IMR-90 (cell line): ENCODE results near the gene TIGD4. TPM values are rescaled to one million over a fixed set of nuclear protein-coding genes. Genes with fewer than 3 reads are reported as not detected.

Source experiments
- ATAC-seq: fragments of 200-7000 bp; cut with Tn5 transposase; 2 replicates; pipeline ENCODE4 v1.9.1; 2020; ENCODE audit warnings: low read depth, mild to moderate bottlenecking, moderate library complexity
- BruUV-seq: library from RNA; stranded (reverse); fragments of 400-500 nt; replicated peaks from 2 replicates; lab custom pipeline; 2021; lab: Mats Ljungman, UMichigan
- CTCF ChIA-PET: fragments of 300-600 bp; formaldehyde crosslinking; extraction: SDS; loops from one replicate; lab custom pipeline; 2021; ENCODE audit warnings: antibody characterized with exemption; lab: Yijun Ruan, JAX
- POLR2A ChIA-PET: fragments of 300-600 bp; sonication (Branson Sonifier 250); formaldehyde crosslinking; loops from one replicate; lab custom pipeline; 2022; ENCODE audit warnings: antibody characterized with exemption; ENCODE audit not compliant: unreplicated experiment; lab: Charles Lee
- DNase-seq: peaks from one replicate; pipeline ENCODE4 v3.0.0; 2013
- H2AFZ ChIP-seq: replicated peaks from 2 replicates; pipeline ENCODE3; 2013; ENCODE audit warnings: low read length, mild to moderate bottlenecking; ENCODE audit not compliant: poor library complexity
- H2AK5ac ChIP-seq: 2 replicates; pipeline ENCODE4 v1.6.1; 2013; ENCODE audit warnings: low read depth, low read length, inconsistent platforms
- H2AK9ac ChIP-seq: replicated peaks from 2 replicates; pipeline ENCODE3; 2013; ENCODE audit warnings: mild to moderate bottlenecking, low read depth, low read length, moderate library complexity; ENCODE audit not compliant: poor library complexity
- H2BK120ac ChIP-seq: 2 replicates; pipeline ENCODE4 v1.6.1; 2013; ENCODE audit warnings: low read depth, low read length, inconsistent platforms
- H2BK15ac ChIP-seq: 3 replicates; pipeline ENCODE4 v1.6.1; 2013; ENCODE audit warnings: low read depth, low read length, inconsistent platforms
- H2BK20ac ChIP-seq: 2 replicates; pipeline ENCODE4 v1.6.1; 2013; ENCODE audit warnings: low read depth, mild to moderate bottlenecking, inconsistent platforms, low read length, moderate library complexity
- H2BK5ac ChIP-seq: 2 replicates; pipeline ENCODE4 v1.6.1; 2013; ENCODE audit warnings: mild to moderate bottlenecking, low read depth, low read length, inconsistent platforms; ENCODE audit not compliant: poor library complexity, severe bottlenecking
- H3K14ac ChIP-seq: replicated peaks from 2 replicates; pipeline ENCODE4 v1.6.1; 2013; ENCODE audit warnings: low read depth, low read length, inconsistent platforms
- H3K18ac ChIP-seq: 2 replicates; pipeline ENCODE4 v1.6.1; 2013; ENCODE audit warnings: low read depth, low read length, control low read depth
- H3K23ac ChIP-seq: 2 replicates; pipeline ENCODE4 v1.6.1; 2013; ENCODE audit warnings: low read depth, low read length, inconsistent platforms
- H3K27ac ChIP-seq: 2 replicates; pipeline ENCODE4 v1.5.1; 2013; ENCODE audit warnings: mild to moderate bottlenecking, control low read depth, low read length; ENCODE audit not compliant: insufficient read depth
- H3K27me3 ChIP-seq: 2 replicates; pipeline ENCODE4 v1.6.1; 2013; ENCODE audit warnings: low read length; ENCODE audit not compliant: control insufficient read depth, insufficient read depth
- H3K36me3 ChIP-seq: 2 replicates; pipeline ENCODE4 v1.6.1; 2013; ENCODE audit warnings: low read length, mixed read lengths; ENCODE audit not compliant: control insufficient read depth, insufficient read depth
- H3K4ac ChIP-seq: 2 replicates; pipeline ENCODE4 v1.6.1; 2013; ENCODE audit warnings: low read depth, low read length, inconsistent platforms
- H3K4me1 ChIP-seq: 2 replicates; pipeline ENCODE4 v1.6.1; 2013; ENCODE audit warnings: low read length, mixed read lengths; ENCODE audit not compliant: control insufficient read depth, insufficient read depth
- H3K4me2 ChIP-seq: 2 replicates; pipeline ENCODE4 v1.6.1; 2013; ENCODE audit warnings: low read depth, mild to moderate bottlenecking, control low read depth, low read length, moderate library complexity
- H3K4me3 ChIP-seq: 2 replicates; pipeline ENCODE4 v1.5.1; 2013; ENCODE audit warnings: low read depth, mild to moderate bottlenecking, control low read depth, low read length, moderate library complexity; ENCODE audit not compliant: insufficient read depth
- H3K56ac ChIP-seq: 2 replicates; pipeline ENCODE4 v1.6.1; 2013; ENCODE audit warnings: low read length, inconsistent platforms; ENCODE audit not compliant: insufficient read depth; ENCODE audit errors: extremely low read depth
- H3K79me1 ChIP-seq, 2 experiments: 2 replicates each; pipeline ENCODE4 v1.6.1; 2013; ENCODE audit warnings: low read length in 2 of 2, inconsistent platforms in 1 of 2, low read depth in 1 of 2
- H3K9ac ChIP-seq: 2 replicates; pipeline ENCODE4 v1.6.1; 2013; ENCODE audit warnings: low read depth, low read length, control low read depth
- H3K9me1 ChIP-seq: 2 replicates; pipeline ENCODE4 v1.6.1; 2013; ENCODE audit warnings: low read length, inconsistent platforms; ENCODE audit not compliant: insufficient read depth
- H3K9me3 ChIP-seq: 2 replicates; pipeline ENCODE4 v1.6.1; 2013; ENCODE audit warnings: low read length; ENCODE audit not compliant: control insufficient read depth, insufficient read depth
- H4K20me1 ChIP-seq: 2 replicates; pipeline ENCODE4 v1.6.1; 2013; ENCODE audit warnings: low read length, inconsistent platforms; ENCODE audit not compliant: insufficient read depth
- H4K5ac ChIP-seq: 2 replicates; pipeline ENCODE4 v1.6.1; 2013; ENCODE audit warnings: mild to moderate bottlenecking, low read depth, low read length, control low read depth
- H4K8ac ChIP-seq, 2 experiments: 2 replicates each; pipeline ENCODE4 v1.6.1; 2013; ENCODE audit warnings: low read depth in 2 of 2, low read length in 2 of 2, control low read depth in 1 of 2, inconsistent platforms in 1 of 2
- H4K91ac ChIP-seq: 2 replicates; pipeline ENCODE4 v1.6.1; 2013; ENCODE audit warnings: low read depth, low read length, inconsistent platforms; ENCODE audit not compliant: insufficient read depth
- BHLHE40 ChIP-seq: fragments of 150-350 bp; IDR thresholded peaks from 2 replicates; pipeline ENCODE4 v1.6.1; 2016; ENCODE audit warnings: mild to moderate bottlenecking, low read depth, low read length
- CEBPB ChIP-seq: IDR thresholded peaks from 2 replicates; pipeline ENCODE4 v1.6.1; 2012; ENCODE audit warnings: low read depth, low read length, improper control_type of control experiment
- CHD1 ChIP-seq: IDR thresholded peaks from 2 replicates; pipeline ENCODE4 v1.6.1; 2012; ENCODE audit warnings: low read depth, low read length, improper control_type of control experiment
- FOS ChIP-seq: fragments of 150-350 bp; IDR thresholded peaks from 2 replicates; pipeline ENCODE4 v1.6.1; 2016; ENCODE audit warnings: low read depth, low read length
- MAFK ChIP-seq: IDR thresholded peaks from 2 replicates; pipeline ENCODE4 v1.6.1; 2012; ENCODE audit warnings: low read depth, low read length, improper control_type of control experiment
- MAZ ChIP-seq: IDR thresholded peaks from 2 replicates; pipeline ENCODE4 v1.6.1; 2012; ENCODE audit warnings: low read depth, mild to moderate bottlenecking, low read length, improper control_type of control experiment, moderate library complexity, borderline replicate concordance
- MXI1 ChIP-seq: IDR thresholded peaks from 2 replicates; pipeline ENCODE4 v1.6.1; 2012; ENCODE audit warnings: low read depth, mild to moderate bottlenecking, low read length, moderate library complexity, borderline replicate concordance
- NFE2L2 ChIP-seq: fragments of 150-350 bp; IDR thresholded peaks from 2 replicates; pipeline ENCODE4 v1.6.1; 2016; ENCODE audit warnings: low read depth, mild to moderate bottlenecking, low read length
- POLR2A ChIP-seq: IDR thresholded peaks from 2 replicates; pipeline ENCODE4 v1.6.1; 2012; ENCODE audit warnings: mild to moderate bottlenecking, low read depth, low read length
- RAD21 ChIP-seq: IDR thresholded peaks from 2 replicates; pipeline ENCODE4 v1.6.1; 2012; ENCODE audit warnings: low read length, improper control_type of control experiment
- RCOR1 ChIP-seq: IDR thresholded peaks from 2 replicates; pipeline ENCODE4 v1.6.1; 2012; ENCODE audit warnings: mild to moderate bottlenecking, low read length, improper control_type of control experiment; ENCODE audit not compliant: insufficient replicate concordance
- RFX5 ChIP-seq: IDR thresholded peaks from 2 replicates; pipeline ENCODE4 v1.8.0; 2012; ENCODE audit warnings: low read depth, mild to moderate bottlenecking, low read length, moderate library complexity
- SMC3 ChIP-seq: fragments of 150-350 bp; IDR thresholded peaks from 2 replicates; pipeline ENCODE4 v1.6.1; 2016; ENCODE audit warnings: low read depth, mild to moderate bottlenecking, antibody characterized with exemption, low read length, moderate library complexity
- WGBS, 2 experiments: methylation state at CpG; one replicate each; pipeline versions ENCODE4 v1.1.5 to v1.1.7; 2013; ENCODE audit warnings: missing lambda C conversion rate in 2 of 2; ENCODE audit not compliant: insufficient read length in 1 of 2; ENCODE audit errors: extremely low coverage in 2 of 2; 5-methylcytosine and 5-hydroxymethylcytosine counted together
- dilution Hi-C: fragments of 300-500 bp; cut with HindIII; formaldehyde crosslinking; loops from one replicate; pipeline ENCODE4 v1.14.3; 2018; ENCODE audit warnings: low sequenced_read_pairs; ENCODE audit not compliant: unreplicated experiment
- in situ Hi-C: fragments of 300-500 bp; cut with MboI; formaldehyde crosslinking; loops from 3 replicates; pipeline ENCODE4 v1.14.3; 2019; ENCODE audit warnings: low sequenced_read_pairs, inconsistent platforms, mixed read lengths
- intact Hi-C: fragments of 100-400 bp; cut with micrococcal nuclease; formaldehyde crosslinking; loops from 2 replicates; pipeline ENCODE4 v1.10.0; 2022
- polyA plus RNA-seq, 3 experiments: library from polyadenylated mRNA; depleted of rRNA; stranded (reverse); fragments of >200 nt; gene quantifications; 2 replicates each; pipeline ENCODE4 v1.2.3, GENCODE V29; 2012; ENCODE audit warnings: low replicate concordance in 1 of 3
- total RNA-seq: library from RNA; depleted of rRNA; stranded (reverse); fragments of >200 nt; gene quantifications from 2 replicates; pipeline ENCODE4 v1.2.3, GENCODE V29; 2012
- TF ChIP-seq, protein P1 (sequence below): fragments of 150-350 bp; IDR thresholded peaks from 2 replicates; pipeline ENCODE4 v1.6.1; 2017; ENCODE audit warnings: mild to moderate bottlenecking, antibody characterized with exemption, low read length, low read depth
- TF ChIP-seq, protein P2 (sequence below): conservative IDR thresholded peaks from 2 replicates; pipeline ENCODE4 v1.5.1; 2012; ENCODE audit warnings: mild to moderate bottlenecking, low read depth, low read length, improper control_type of control experiment
- TF ChIP-seq, protein P3 (sequence below): fragments of 150-350 bp; IDR thresholded peaks from 2 replicates; pipeline ENCODE4 v1.6.1; 2016; ENCODE audit warnings: low read depth, mild to moderate bottlenecking, low read length, moderate library complexity, borderline replicate concordance

The TIGD4 gene
- total and polyA plus RNA-seq, 2 of the 4 experiments (the other 2 are of a cell fraction) = 0.03 TPM; not detected in 1

DNA sequence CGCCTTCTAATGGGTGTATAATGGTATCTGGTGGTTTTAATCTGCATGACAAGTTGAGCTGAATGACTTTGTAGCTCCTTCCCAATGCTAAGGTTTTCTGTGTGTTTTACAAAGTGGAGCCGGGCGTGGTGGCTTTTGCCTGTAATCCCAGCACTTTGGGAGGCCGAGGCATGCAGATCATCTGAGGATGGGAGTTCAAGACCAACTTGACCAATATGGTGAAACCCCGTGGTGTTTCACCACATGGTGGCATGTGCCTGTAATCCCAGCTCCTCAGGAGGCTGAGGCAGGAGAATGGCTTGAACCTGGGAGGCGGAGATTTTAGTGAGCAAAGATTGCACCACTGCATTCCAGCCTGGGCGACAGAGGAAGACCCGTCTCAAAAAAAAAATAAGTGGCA lies 29.1 kb upstream of the TIGD4 start:
- no peak for DNase-seq
- Histone ChIP-seq H3K4me1 (peaks cover 2% of the 10 kb centered on the region; the same call in 1 of the 2 replicates), H3K18ac (no peak overlapping the region), H3K14ac (no peak overlapping the region), H4K8ac (no peak overlapping the region), H3K9me3 (no peaks in the 10 kb centered on the region), H3K4me2 (no peak overlapping the region), H2BK15ac (no peak overlapping the region), H3K27ac (no peak overlapping the region), H3K23ac (no peak overlapping the region), H3K9ac (no peak overlapping the region), H3K36me3 (no peaks in the 10 kb centered on the region), H3K4me3 (no peak overlapping the region), H3K9me1 (no peaks in the 10 kb centered on the region; the same call in 1 of the 2 replicates), H3K27me3 (no peaks in the 10 kb centered on the region), H4K20me1 (peaks cover 6% of the 10 kb centered on the region; the same call in 1 of the 2 replicates), H3K56ac (no peak overlapping the region), H2BK120ac (no peak overlapping the region), H2AK5ac (no peak overlapping the region), H3K4ac (no peak overlapping the region), H4K91ac (no peak overlapping the region), H2BK20ac (no peak overlapping the region), H4K5ac (no peak overlapping the region), H2AFZ (no peak overlapping the region), H2AK9ac (no peak overlapping the region), H3K79me1 (peaks cover 33 to 52% of the 10 kb centered on the region in 2 experiments), H2BK5ac (no peak overlapping the region)
- POLR2A ChIA-PET = no interaction called here
- dilution Hi-C loops (no loop called here), in situ Hi-C loops (no loop called here), intact Hi-C loops (no loop called here)
- TF ChIP-seq MXI1 (no peak), MAFK (no peak), FOS (no peak), RFX5 (no peak), BHLHE40 (no peak), CEBPB (no peak), RAD21 (no peak), NFE2L2 (no peak), CHD1 (no peak), POLR2A (no peak), MAZ (no peak), RCOR1 (no peak), SMC3 (no peak)
- TF ChIP-seq, protein P1, sequence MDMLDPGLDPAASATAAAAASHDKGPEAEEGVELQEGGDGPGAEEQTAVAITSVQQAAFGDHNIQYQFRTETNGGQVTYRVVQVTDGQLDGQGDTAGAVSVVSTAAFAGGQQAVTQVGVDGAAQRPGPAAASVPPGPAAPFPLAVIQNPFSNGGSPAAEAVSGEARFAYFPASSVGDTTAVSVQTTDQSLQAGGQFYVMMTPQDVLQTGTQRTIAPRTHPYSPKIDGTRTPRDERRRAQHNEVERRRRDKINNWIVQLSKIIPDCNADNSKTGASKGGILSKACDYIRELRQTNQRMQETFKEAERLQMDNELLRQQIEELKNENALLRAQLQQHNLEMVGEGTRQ = no peak
- TF ChIP-seq, protein P2, sequence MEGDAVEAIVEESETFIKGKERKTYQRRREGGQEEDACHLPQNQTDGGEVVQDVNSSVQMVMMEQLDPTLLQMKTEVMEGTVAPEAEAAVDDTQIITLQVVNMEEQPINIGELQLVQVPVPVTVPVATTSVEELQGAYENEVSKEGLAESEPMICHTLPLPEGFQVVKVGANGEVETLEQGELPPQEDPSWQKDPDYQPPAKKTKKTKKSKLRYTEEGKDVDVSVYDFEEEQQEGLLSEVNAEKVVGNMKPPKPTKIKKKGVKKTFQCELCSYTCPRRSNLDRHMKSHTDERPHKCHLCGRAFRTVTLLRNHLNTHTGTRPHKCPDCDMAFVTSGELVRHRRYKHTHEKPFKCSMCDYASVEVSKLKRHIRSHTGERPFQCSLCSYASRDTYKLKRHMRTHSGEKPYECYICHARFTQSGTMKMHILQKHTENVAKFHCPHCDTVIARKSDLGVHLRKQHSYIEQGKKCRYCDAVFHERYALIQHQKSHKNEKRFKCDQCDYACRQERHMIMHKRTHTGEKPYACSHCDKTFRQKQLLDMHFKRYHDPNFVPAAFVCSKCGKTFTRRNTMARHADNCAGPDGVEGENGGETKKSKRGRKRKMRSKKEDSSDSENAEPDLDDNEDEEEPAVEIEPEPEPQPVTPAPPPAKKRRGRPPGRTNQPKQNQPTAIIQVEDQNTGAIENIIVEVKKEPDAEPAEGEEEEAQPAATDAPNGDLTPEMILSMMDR = no peak
- TF ChIP-seq, protein P3, sequence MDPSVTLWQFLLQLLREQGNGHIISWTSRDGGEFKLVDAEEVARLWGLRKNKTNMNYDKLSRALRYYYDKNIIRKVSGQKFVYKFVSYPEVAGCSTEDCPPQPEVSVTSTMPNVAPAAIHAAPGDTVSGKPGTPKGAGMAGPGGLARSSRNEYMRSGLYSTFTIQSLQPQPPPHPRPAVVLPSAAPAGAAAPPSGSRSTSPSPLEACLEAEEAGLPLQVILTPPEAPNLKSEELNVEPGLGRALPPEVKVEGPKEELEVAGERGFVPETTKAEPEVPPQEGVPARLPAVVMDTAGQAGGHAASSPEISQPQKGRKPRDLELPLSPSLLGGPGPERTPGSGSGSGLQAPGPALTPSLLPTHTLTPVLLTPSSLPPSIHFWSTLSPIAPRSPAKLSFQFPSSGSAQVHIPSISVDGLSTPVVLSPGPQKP = no peak
- no TSS peak for BruUV-seq
- ATAC-seq = no peak
- 90% methylated on average over 2 of the region's 8 CpGs; no CpG with 5 or more reads in 1 of the 2 experiments for WGBS, 2 experiments
- CTCF ChIA-PET = no interaction called here
